GM12874 (cell line): Measurements from ENCODE around the gene ATXN7.

Experiments used
- CTCF ChIP-seq: IDR thresholded peaks from 2 replicates; pipeline ENCODE4 v1.5.1; 2011; ENCODE audit warnings: low read depth, mild to moderate bottlenecking, control low read depth, low read length, moderate library complexity; ENCODE audit not compliant: insufficient read depth

The ATXN7 gene

GRCh38 chr3:63981980-63982379 is 118.3 kb downstream of the ATXN7 start:
- no peak for TF ChIP-seq CTCF

GRCh38 chr3:63984391-63984790 is 120.7 kb downstream of the ATXN7 start:
- TF ChIP-seq CTCF = no peak

- no peak for TF ChIP-seq CTCF
Measured at GRCh38 chr3:63986146-63986545, 122.5 kb downstream of the ATXN7 start.

- no peak for TF ChIP-seq CTCF
Measured at GRCh38 chr3:63986831-63987230, 123.2 kb downstream of the ATXN7 start.

- no peak for TF ChIP-seq CTCF
Measured at GRCh38 chr3:63988943-63989342, 125.3 kb downstream of the ATXN7 start.

- no peak for TF ChIP-seq CTCF
Measured at GRCh38 chr3:63990204-63990603, 126.5 kb downstream of the ATXN7 start.

- TF ChIP-seq CTCF = no peak
Measured at GRCh38 chr3:63990733-63991132, 127.1 kb downstream of the ATXN7 start.

- TF ChIP-seq CTCF = no peak
Measured at GRCh38 chr3:63991666-63992065, 128.0 kb downstream of the ATXN7 start.
